NCI-H345 (cell line): ENCODE results near the gene ARHGEF4.

ENCODE experiments used
- DNase-seq: peaks from one replicate; lab custom pipeline; 2025; lab: John Stamatoyannopoulos, UW

The ARHGEF4 gene

GRCh38 chr2:131039101-131039440 lies 202.4 kb downstream of the ARHGEF4 start:
- DNase-seq, result no peak

GRCh38 chr2:131039535-131039907 lies 202.8 kb downstream of the ARHGEF4 start:
- no peak for DNase-seq

GRCh38 chr2:131039908-131040660 lies 203.4 kb downstream of the ARHGEF4 start:
- DNase-seq, result no peak

GRCh38 chr2:131040661-131041401 lies 204.1 kb downstream of the ARHGEF4 start:
- DNase-seq, result no peak

GRCh38 chr2:131041402-131042147 lies 204.9 kb downstream of the ARHGEF4 start:
- DNase-seq, result no peak

- DNase-seq, result no peak
Measured at GRCh38 chr2:131042148-131042775, 205.5 kb downstream of the ARHGEF4 start.

- DNase-seq, result no peak
Measured at GRCh38 chr2:131043199-131044074, 206.7 kb downstream of the ARHGEF4 start.

GRCh38 chr2:131044075-131044756 lies 207.5 kb downstream of the ARHGEF4 start:
- DNase-seq, result no peak

GRCh38 chr2:131044757-131045150 lies 208.0 kb downstream of the ARHGEF4 start:
- DNase-seq, result no peak

GRCh38 chr2:131045286-131046027 lies 208.7 kb downstream of the ARHGEF4 start:
- no peak for DNase-seq

GRCh38 chr2:131046028-131046917 lies 209.6 kb downstream of the ARHGEF4 start:
- DNase-seq, result no peak

- no peak for DNase-seq
Measured at GRCh38 chr2:131046918-131047652, 210.4 kb downstream of the ARHGEF4 start.

- DNase-seq, result no peak
Measured at GRCh38 chr2:131047920-131048560, 211.3 kb downstream of the ARHGEF4 start.

GRCh38 chr2:131048641-131049040 lies 211.9 kb downstream of the ARHGEF4 start:
- DNase-seq, result no peak

- DNase-seq, result no peak
Measured at GRCh38 chr2:131049150-131049718, 212.5 kb downstream of the ARHGEF4 start.

- no peak for DNase-seq
Measured at GRCh38 chr2:131050896-131051295, 214.2 kb downstream of the ARHGEF4 start.

GRCh38 chr2:131052741-131053263 lies 216.1 kb downstream of the ARHGEF4 start:
- DNase-seq, result no peak
